GM12878 (cell line): ENCODE data around the gene NME7. TPM values are rescaled to one million over a fixed set of nuclear protein-coding genes. Genes with fewer than 3 reads are reported as not detected.

Source experiments
- ATAC-seq: fragments of 200-7000 bp; cut with Tn5 transposase; 3 replicates; pipeline ENCODE4 v1.9.1; 2020; ENCODE audit warnings: mild to moderate bottlenecking, moderate library complexity
- BruUV-seq: library from RNA; stranded (reverse); fragments of 400-500 nt; replicated peaks from 2 replicates; lab custom pipeline; 2021; lab: Mats Ljungman, UMichigan
- CTCF ChIA-PET: fragments of 300-600 bp; sonication (Branson Sonifier 250); formaldehyde crosslinking; extraction: SDS; loops from one replicate; lab custom pipeline; 2021; ENCODE audit warnings: inconsistent platforms; lab: Yijun Ruan, JAX
- POLR2A ChIA-PET: fragments of 350-600 bp; formaldehyde crosslinking; extraction: SDS; loops from one replicate; lab custom pipeline; 2021; ENCODE audit warnings: inconsistent platforms; lab: Charles Lee
- RAD21 ChIA-PET: fragments of 300-600 bp; sonication (Branson Sonifier 250); formaldehyde crosslinking; loops from one replicate; lab custom pipeline; 2023; ENCODE audit warnings: antibody characterized with exemption; ENCODE audit not compliant: unreplicated experiment; lab: Charles Lee
- SMC1A ChIA-PET: fragments of 300-600 bp; sonication (Branson Sonifier 250); formaldehyde crosslinking; loops from one replicate; lab custom pipeline; 2023; ENCODE audit not compliant: unreplicated experiment, uncharacterized antibody; lab: Charles Lee
- DNase-seq: peaks from one replicate; pipeline ENCODE4 v3.0.0-alpha.2; 2011; ENCODE audit warnings: low read depth, low spot score
- FAIRE-seq: peaks from 3 replicates; lab custom pipeline; 2011; peaks lifted over from hg19 to GRCh38; lab: Jason Lieb, UNC
- H2AFZ ChIP-seq: 2 replicates; pipeline ENCODE4 v1.6.0; 2011; ENCODE audit warnings: low read depth, low read length, control low read depth; ENCODE audit not compliant: control insufficient read depth
- H3K27ac ChIP-seq: 2 replicates; pipeline ENCODE4 v1.5.1; 2011; ENCODE audit warnings: control low read depth; ENCODE audit not compliant: control insufficient read depth, insufficient read depth
- H3K27me3 ChIP-seq, 2 experiments: replicated peaks in 1 of 2; 2 replicates each; pipeline versions ENCODE4 v1.6.0 to v1.6.1; 2011; ENCODE audit warnings: low read length in 1 of 2; ENCODE audit not compliant: control insufficient read depth in 2 of 2, insufficient read depth in 2 of 2
- H3K36me3 ChIP-seq, 2 experiments: 2 replicates each; pipeline ENCODE4 v1.5.1; 2011; ENCODE audit warnings: low read length in 1 of 2; ENCODE audit not compliant: control insufficient read depth in 2 of 2, insufficient read depth in 2 of 2
- H3K4me1 ChIP-seq: 2 replicates; pipeline ENCODE4 v1.6.1; 2011; ENCODE audit warnings: mild to moderate bottlenecking, low read length, moderate library complexity, mixed read lengths; ENCODE audit not compliant: control insufficient read depth, insufficient read depth
- H3K4me2 ChIP-seq: 2 replicates; pipeline ENCODE4 v1.6.0; 2011; ENCODE audit warnings: control low read depth; ENCODE audit not compliant: control insufficient read depth, insufficient read depth
- H3K4me3 ChIP-seq: fragments of 200-600 bp; sonication (generic); 2 replicates; pipeline ENCODE4 v1.5.1; 2016
- H3K79me2 ChIP-seq: 2 replicates; pipeline ENCODE4 v1.6.0; 2011; ENCODE audit warnings: low read length; ENCODE audit not compliant: control insufficient read depth, insufficient read depth
- H3K9ac ChIP-seq: 2 replicates; pipeline ENCODE4 v1.8.0; 2011; ENCODE audit warnings: low read length, control low read depth, mixed read lengths; ENCODE audit not compliant: control insufficient read depth, insufficient read depth
- H3K9me3 ChIP-seq: replicated peaks from 3 replicates; pipeline ENCODE4 v1.5.1; 2011; ENCODE audit warnings: mild to moderate bottlenecking, low read length; ENCODE audit not compliant: control insufficient read depth, insufficient read depth
- H4K20me1 ChIP-seq: 2 replicates; pipeline ENCODE4 v1.6.0; 2011; ENCODE audit not compliant: control insufficient read depth, insufficient read depth
- BHLHE40 ChIP-seq, 2 experiments: fragments of 450-650 bp in 1 of 2; IDR thresholded peaks; 2 replicates each; pipeline ENCODE4 v1.6.1; 2011 to 2017; ENCODE audit warnings: low read depth in 2 of 2, borderline replicate concordance in 1 of 2, improper control_type of control experiment in 1 of 2, low read length in 1 of 2, mild to moderate bottlenecking in 1 of 2
- CHD1 ChIP-seq: IDR thresholded peaks from 2 replicates; pipeline ENCODE4 v1.6.1; 2012; ENCODE audit warnings: low read depth, low read length, improper control_type of control experiment
- CREB1 ChIP-seq: IDR thresholded peaks from 2 replicates; pipeline ENCODE4 v1.6.1; 2012; ENCODE audit warnings: low read depth, mild to moderate bottlenecking, inconsistent platforms
- HCFC1 ChIP-seq: fragments of 150-350 bp; IDR thresholded peaks from 2 replicates; pipeline ENCODE4 v1.6.1; 2014; ENCODE audit warnings: low read length
- MYC ChIP-seq: IDR thresholded peaks from 2 replicates; pipeline ENCODE4 v1.6.1; 2011; ENCODE audit warnings: mild to moderate bottlenecking, low read length, moderate library complexity, inconsistent platforms; ENCODE audit not compliant: insufficient read depth, insufficient replicate concordance, insufficient read length, severe bottlenecking
- PAX5 ChIP-seq: IDR thresholded peaks from 2 replicates; pipeline ENCODE4 v1.6.1; 2011; ENCODE audit warnings: low read depth, low read length, borderline replicate concordance
- POLR2AphosphoS5 ChIP-seq: IDR thresholded peaks from 2 replicates; pipeline ENCODE4 v1.6.1; 2011; ENCODE audit warnings: mild to moderate bottlenecking, low read length, inconsistent platforms
- SIX5 ChIP-seq: IDR thresholded peaks from 2 replicates; pipeline ENCODE4 v1.6.1; 2011; ENCODE audit warnings: mild to moderate bottlenecking, low read depth, low read length, moderate library complexity; ENCODE audit not compliant: severe bottlenecking
- SREBF1 ChIP-seq: IDR thresholded peaks from 2 replicates; pipeline ENCODE4 v1.6.1; 2012; ENCODE audit warnings: mild to moderate bottlenecking, low read length
- SUZ12 ChIP-seq: fragments of 200-600 bp; sonication (generic); IDR thresholded peaks from one replicate; pipeline ENCODE4 v1.6.1; 2018; ENCODE audit warnings: antibody characterized with exemption, mild to moderate bottlenecking; ENCODE audit not compliant: unreplicated experiment
- TBL1XR1 ChIP-seq: IDR thresholded peaks from 2 replicates; pipeline ENCODE4 v1.6.1; 2012; ENCODE audit warnings: low read depth, low read length, improper control_type of control experiment
- TCF7 ChIP-seq: IDR thresholded peaks from 2 replicates; pipeline ENCODE4 v1.6.1; 2014; ENCODE audit warnings: antibody characterized with exemption, borderline replicate concordance
- WGBS: methylation state at CpG from one replicate; pipeline ENCODE4 v1.1.6; 2016; ENCODE audit warnings: low lambda C conversion rate; ENCODE audit not compliant: insufficient replicate concordance, insufficient coverage; ENCODE audit errors: missing lambda C conversion rate; 5-methylcytosine and 5-hydroxymethylcytosine counted together
- in situ Hi-C: fragments of 300-500 bp; cut with MboI; formaldehyde crosslinking; loops from 9 replicates; pipeline ENCODE4 v1.14.3; 2018; ENCODE audit warnings: mixed read lengths
- intact Hi-C: fragments of 100-400 bp; cut with micrococcal nuclease; formaldehyde crosslinking; loops from one replicate; pipeline ENCODE4 v1.14.2; 2022; ENCODE audit not compliant: unreplicated experiment
- polyA plus RNA-seq, 11 experiments: library from polyadenylated mRNA; depleted of rRNA in 4 of 11; unstranded in 6 of 11; stranded (reverse) in 5 of 11; fragments of >200 nt; fragmentation: Nextera tagmentation in 4 of 11; fragmentation: Illumina TruSeq in 1 of 11; extraction: Ambion mirVana in 4 of 11; extraction: Trizol in 1 of 11; gene quantifications; 1 replicate in 1 of 11; 2 replicates in 10 of 11; pipeline versions ENCODE4 v1.2.1 to v1.2.3, GENCODE V29; 2011 to 2016; ENCODE audit warnings: inconsistent platforms in 2 of 11, missing spikeins in 2 of 11, low read depth in 1 of 11
- total RNA-seq, 4 experiments: library from RNA; depleted of rRNA in 3 of 4; stranded (reverse); fragments of >200 nt in 3 of 4; fragmentation: Illumina TruSeq in 1 of 4; extraction: Trizol in 1 of 4; gene quantifications; 2 replicates each; pipeline versions ENCODE4 v1.2.1 to v1.2.3, GENCODE V29; 2013 to 2021
- TF ChIP-seq, protein P1 (sequence below): fragments of 450-650 bp; IDR thresholded peaks from 2 replicates; pipeline ENCODE4 v1.6.1; 2017; ENCODE audit warnings: mild to moderate bottlenecking, moderate library complexity
- TF ChIP-seq, protein P2 (sequence below): fragments of 450-650 bp; IDR thresholded peaks from 2 replicates; pipeline ENCODE4 v1.6.1; 2017; ENCODE audit warnings: mild to moderate bottlenecking, moderate library complexity
- TF ChIP-seq, protein P3 (sequence below): IDR thresholded peaks from 2 replicates; pipeline ENCODE4 v1.6.1; 2011; ENCODE audit warnings: borderline replicate concordance, low read depth, mild to moderate bottlenecking, moderate library complexity, mixed read lengths, low read length; ENCODE audit not compliant: insufficient read depth; ENCODE audit errors: extremely low read length

NME7 gene
- total and polyA plus RNA-seq, 10 of the 15 experiments (the other 5 are each of a cell fraction or from before 2014, with no cell fraction given) = 1.5 to 15.6 (median 7.2) TPM

DNA sequence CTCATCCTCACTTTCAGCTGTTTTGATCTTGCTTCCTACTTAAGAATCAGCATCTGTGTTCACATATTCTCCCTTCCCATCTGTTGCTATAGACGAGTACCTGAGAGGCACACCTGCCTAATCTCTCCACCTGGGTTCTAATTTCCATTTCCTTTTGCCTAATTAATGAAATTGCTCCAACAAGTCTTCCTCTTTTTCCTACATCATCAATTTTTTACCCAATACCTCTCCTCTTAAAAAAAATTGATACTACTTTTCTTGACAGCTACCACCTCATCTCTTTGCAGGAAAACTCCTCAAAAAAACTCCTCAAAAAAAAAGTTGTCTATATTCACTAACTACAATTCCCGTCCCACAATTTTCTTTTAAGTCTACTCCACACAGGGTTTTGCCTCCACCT lies 71.8 kb downstream of the NME7 start:
- Histone ChIP-seq H2AFZ (no peak overlapping the region), H3K4me3 (no peak overlapping the region), H3K27me3 (no peaks in the 10 kb centered on the region), H3K9me3 (no peaks in the 10 kb centered on the region), H3K36me3 (no peaks in the 10 kb centered on the region), H4K20me1 (no peaks in the 10 kb centered on the region), H3K79me2 (no peaks in the 10 kb centered on the region), H3K4me1 (no peaks in the 10 kb centered on the region), H3K9ac (no peak overlapping the region), H3K27ac (no peak overlapping the region), H3K4me2 (no peak overlapping the region)
- in situ Hi-C loops (no loop called here), intact Hi-C loops (no loop called here)
- ChIA-PET CTCF (no interaction called here), SMC1A (no interaction called here), RAD21 (no interaction called here), POLR2A (interaction anchor here (0.6 kb wide), 1 partner anchor 1132 kb away, joined by 3 read pairs; no protein-coding TSS in a partner anchor)
- ATAC-seq = no peak
- no peak for DNase-seq
- no peak for FAIRE-seq
- no TSS peak for BruUV-seq
- 83% methylated on average over 2 of the region's 2 CpGs for WGBS
- no peak for TF ChIP-seq POLR2AphosphoS5
- TF ChIP-seq TCF7 = no peak
- no peak for TF ChIP-seq TBL1XR1
- no peak for TF ChIP-seq CHD1
- no peak for TF ChIP-seq SIX5
- TF ChIP-seq SUZ12 = no peak
- TF ChIP-seq, protein P1, sequence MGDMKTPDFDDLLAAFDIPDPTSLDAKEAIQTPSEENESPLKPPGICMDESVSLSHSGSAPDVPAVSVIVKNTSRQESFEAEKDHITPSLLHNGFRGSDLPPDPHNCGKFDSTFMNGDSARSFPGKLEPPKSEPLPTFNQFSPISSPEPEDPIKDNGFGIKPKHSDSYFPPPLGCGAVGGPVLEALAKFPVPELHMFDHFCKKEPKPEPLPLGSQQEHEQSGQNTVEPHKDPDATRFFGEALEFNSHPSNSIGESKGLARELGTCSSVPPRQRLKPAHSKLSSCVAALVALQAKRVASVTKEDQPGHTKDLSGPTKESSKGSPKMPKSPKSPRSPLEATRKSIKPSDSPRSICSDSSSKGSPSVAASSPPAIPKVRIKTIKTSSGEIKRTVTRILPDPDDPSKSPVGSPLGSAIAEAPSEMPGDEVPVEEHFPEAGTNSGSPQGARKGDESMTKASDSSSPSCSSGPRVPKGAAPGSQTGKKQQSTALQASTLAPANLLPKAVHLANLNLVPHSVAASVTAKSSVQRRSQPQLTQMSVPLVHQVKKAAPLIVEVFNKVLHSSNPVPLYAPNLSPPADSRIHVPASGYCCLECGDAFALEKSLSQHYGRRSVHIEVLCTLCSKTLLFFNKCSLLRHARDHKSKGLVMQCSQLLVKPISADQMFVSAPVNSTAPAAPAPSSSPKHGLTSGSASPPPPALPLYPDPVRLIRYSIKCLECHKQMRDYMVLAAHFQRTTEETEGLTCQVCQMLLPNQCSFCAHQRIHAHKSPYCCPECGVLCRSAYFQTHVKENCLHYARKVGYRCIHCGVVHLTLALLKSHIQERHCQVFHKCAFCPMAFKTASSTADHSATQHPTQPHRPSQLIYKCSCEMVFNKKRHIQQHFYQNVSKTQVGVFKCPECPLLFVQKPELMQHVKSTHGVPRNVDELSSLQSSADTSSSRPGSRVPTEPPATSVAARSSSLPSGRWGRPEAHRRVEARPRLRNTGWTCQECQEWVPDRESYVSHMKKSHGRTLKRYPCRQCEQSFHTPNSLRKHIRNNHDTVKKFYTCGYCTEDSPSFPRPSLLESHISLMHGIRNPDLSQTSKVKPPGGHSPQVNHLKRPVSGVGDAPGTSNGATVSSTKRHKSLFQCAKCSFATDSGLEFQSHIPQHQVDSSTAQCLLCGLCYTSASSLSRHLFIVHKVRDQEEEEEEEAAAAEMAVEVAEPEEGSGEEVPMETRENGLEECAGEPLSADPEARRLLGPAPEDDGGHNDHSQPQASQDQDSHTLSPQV = no peak
- TF ChIP-seq PAX5 = no peak
- TF ChIP-seq, protein P2, sequence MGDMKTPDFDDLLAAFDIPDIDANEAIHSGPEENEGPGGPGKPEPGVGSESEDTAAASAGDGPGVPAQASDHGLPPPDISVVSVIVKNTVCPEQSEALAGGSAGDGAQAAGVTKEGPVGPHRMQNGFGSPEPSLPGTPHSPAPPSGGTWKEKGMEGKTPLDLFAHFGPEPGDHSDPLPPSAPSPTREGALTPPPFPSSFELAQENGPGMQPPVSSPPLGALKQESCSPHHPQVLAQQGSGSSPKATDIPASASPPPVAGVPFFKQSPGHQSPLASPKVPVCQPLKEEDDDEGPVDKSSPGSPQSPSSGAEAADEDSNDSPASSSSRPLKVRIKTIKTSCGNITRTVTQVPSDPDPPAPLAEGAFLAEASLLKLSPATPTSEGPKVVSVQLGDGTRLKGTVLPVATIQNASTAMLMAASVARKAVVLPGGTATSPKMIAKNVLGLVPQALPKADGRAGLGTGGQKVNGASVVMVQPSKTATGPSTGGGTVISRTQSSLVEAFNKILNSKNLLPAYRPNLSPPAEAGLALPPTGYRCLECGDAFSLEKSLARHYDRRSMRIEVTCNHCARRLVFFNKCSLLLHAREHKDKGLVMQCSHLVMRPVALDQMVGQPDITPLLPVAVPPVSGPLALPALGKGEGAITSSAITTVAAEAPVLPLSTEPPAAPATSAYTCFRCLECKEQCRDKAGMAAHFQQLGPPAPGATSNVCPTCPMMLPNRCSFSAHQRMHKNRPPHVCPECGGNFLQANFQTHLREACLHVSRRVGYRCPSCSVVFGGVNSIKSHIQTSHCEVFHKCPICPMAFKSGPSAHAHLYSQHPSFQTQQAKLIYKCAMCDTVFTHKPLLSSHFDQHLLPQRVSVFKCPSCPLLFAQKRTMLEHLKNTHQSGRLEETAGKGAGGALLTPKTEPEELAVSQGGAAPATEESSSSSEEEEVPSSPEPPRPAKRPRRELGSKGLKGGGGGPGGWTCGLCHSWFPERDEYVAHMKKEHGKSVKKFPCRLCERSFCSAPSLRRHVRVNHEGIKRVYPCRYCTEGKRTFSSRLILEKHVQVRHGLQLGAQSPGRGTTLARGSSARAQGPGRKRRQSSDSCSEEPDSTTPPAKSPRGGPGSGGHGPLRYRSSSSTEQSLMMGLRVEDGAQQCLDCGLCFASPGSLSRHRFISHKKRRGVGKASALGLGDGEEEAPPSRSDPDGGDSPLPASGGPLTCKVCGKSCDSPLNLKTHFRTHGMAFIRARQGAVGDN = no peak
- TF ChIP-seq MYC = no peak
- no peak for TF ChIP-seq HCFC1
- TF ChIP-seq, protein P3, sequence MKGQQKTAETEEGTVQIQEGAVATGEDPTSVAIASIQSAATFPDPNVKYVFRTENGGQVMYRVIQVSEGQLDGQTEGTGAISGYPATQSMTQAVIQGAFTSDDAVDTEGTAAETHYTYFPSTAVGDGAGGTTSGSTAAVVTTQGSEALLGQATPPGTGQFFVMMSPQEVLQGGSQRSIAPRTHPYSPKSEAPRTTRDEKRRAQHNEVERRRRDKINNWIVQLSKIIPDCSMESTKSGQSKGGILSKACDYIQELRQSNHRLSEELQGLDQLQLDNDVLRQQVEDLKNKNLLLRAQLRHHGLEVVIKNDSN = no peak
- TF ChIP-seq BHLHE40 (IDR thresholded peaks at IDR 0.05; ENCODE audit: borderline replicate concordance in 1 of 2, low read depth in 2 of 2, low read length in 1 of 2) = no peak
- no peak for TF ChIP-seq SREBF1
- no peak for TF ChIP-seq CREB1
